HEK293T (cell line): ENCODE measurements around the gene CEP95.

Experiments
- ARNT ChIP-seq: fragments of 450-650 bp; IDR thresholded peaks from 2 replicates; pipeline ENCODE4 v1.6.1; 2017; ENCODE audit warnings: mild to moderate bottlenecking
- ELF4 ChIP-seq: fragments of 450-650 bp; IDR thresholded peaks from 2 replicates; pipeline ENCODE4 v1.6.1; 2017; ENCODE audit warnings: antibody characterized with exemption
- FOXA1 ChIP-seq: fragments of 450-650 bp; IDR thresholded peaks from 2 replicates; pipeline ENCODE4 v1.6.1; 2016; ENCODE audit warnings: mild to moderate bottlenecking
- FOXK2 ChIP-seq: fragments of 450-650 bp; IDR thresholded peaks from 2 replicates; pipeline ENCODE4 v1.6.1; 2016; ENCODE audit warnings: mild to moderate bottlenecking
- FOXM1 ChIP-seq: fragments of 450-650 bp; IDR thresholded peaks from 2 replicates; pipeline ENCODE4 v1.6.1; 2017; ENCODE audit warnings: mild to moderate bottlenecking, borderline replicate concordance
- HDGF ChIP-seq: fragments of 450-650 bp; IDR thresholded peaks from 2 replicates; pipeline ENCODE4 v1.6.1; 2017; ENCODE audit warnings: antibody characterized with exemption, borderline replicate concordance
- LEF1 ChIP-seq: fragments of 450-650 bp; IDR thresholded peaks from 2 replicates; pipeline ENCODE4 v1.6.1; 2017; ENCODE audit warnings: mild to moderate bottlenecking, borderline replicate concordance
- SP1 ChIP-seq: fragments of 450-650 bp; IDR thresholded peaks from 2 replicates; pipeline ENCODE4 v1.6.1; 2017
- SUZ12 ChIP-seq: fragments of 450-650 bp; IDR thresholded peaks from 2 replicates; pipeline ENCODE4 v1.6.1; 2016; ENCODE audit warnings: mild to moderate bottlenecking
- ZNF384 ChIP-seq: fragments of 450-650 bp; IDR thresholded peaks from 2 replicates; pipeline ENCODE4 v1.6.1; 2016
- TF ChIP-seq, protein P1 (sequence below): fragments of 450-650 bp; IDR thresholded peaks from 2 replicates; pipeline ENCODE4 v1.6.1; 2016

DNA sequence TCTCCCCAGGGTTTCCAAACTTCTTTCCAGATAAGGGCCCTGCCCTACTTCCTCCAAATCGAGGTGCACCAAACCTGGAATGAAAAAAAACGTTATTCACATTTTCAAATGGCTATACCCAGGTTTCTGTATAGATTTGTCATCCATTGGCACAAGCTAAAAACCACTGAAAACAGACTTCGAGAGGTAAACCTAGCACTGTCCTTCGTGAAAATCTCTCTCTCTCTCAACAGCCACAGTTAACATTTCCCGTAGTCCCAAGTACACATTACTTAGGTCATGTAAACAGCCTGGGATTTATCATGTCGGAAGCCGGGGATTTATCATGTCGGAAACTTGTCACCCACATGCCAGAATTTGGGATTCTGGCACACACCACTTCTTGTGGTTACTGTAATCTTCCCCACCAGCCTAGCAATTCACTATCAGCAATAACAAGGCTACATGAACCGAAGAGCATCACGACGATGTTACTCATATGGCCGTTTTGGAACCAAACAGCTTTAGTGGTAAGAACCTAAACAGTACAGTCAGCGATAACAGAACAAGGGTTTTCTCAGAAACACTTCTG lies 1.9 kb upstream of the CEP95 start:
- TF ChIP-seq FOXK2 = no peak
- no peak for TF ChIP-seq FOXM1
- TF ChIP-seq ELF4 = no peak
- TF ChIP-seq HDGF = no peak
- TF ChIP-seq SUZ12 = no peak
- no peak for TF ChIP-seq SP1
- TF ChIP-seq, protein P1, sequence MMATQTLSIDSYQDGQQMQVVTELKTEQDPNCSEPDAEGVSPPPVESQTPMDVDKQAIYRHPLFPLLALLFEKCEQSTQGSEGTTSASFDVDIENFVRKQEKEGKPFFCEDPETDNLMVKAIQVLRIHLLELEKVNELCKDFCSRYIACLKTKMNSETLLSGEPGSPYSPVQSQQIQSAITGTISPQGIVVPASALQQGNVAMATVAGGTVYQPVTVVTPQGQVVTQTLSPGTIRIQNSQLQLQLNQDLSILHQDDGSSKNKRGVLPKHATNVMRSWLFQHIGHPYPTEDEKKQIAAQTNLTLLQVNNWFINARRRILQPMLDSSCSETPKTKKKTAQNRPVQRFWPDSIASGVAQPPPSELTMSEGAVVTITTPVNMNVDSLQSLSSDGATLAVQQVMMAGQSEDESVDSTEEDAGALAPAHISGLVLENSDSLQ = no peak
- TF ChIP-seq ARNT = no peak
- no peak for TF ChIP-seq ZNF384
- TF ChIP-seq FOXA1 = no peak
- no peak for TF ChIP-seq LEF1
